Coronary artery (tissue), 2 donors: ENCODE results near the gene ABCB8.

ENCODE experiments used
- DNase-seq: peaks from one replicate; pipeline ENCODE4 v3.0.0-alpha.2; 2017; ENCODE audit warnings: low spot score
- H3K27ac ChIP-seq, 2 donors: fragments of 200-600 bp; sonication (generic); one replicate each; pipeline ENCODE4 v1.5.1; 2016 to 2019
- H3K4me3 ChIP-seq: fragments of 200-600 bp; sonication (generic); 2 replicates; pipeline ENCODE4 v1.5.1; 2016; ENCODE audit warnings: mild to moderate bottlenecking, moderate library complexity
- TF ChIP-seq, protein P1 (sequence below): fragments of 200-600 bp; sonication (generic); IDR thresholded peaks from one replicate; pipeline ENCODE4 v1.5.1; 2019; ENCODE audit warnings: antibody characterized with exemption

ABCB8 gene

DNA sequence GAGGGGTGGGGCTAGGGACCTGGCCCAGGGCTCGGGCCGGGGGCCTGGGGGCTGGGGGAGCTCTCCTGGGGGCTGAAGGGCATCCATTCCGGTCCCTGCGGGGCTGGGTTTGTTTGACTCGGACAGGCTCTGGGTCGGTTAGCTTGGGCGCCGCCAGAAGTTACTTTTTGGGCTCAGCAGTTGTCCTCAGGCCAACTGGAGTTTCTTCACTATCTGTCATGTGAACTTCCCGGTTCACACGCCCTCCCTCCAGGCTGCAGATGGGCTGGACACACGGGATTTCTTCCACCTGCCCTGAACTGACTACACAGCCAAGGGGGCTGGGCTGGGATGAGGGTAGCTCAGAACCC is 34.9 kb downstream of the ABCB8 start:
- DNase-seq = no peak
- peak overlapping the region; percentile 58 to 99 for H3K27ac ChIP-seq
- TF ChIP-seq, protein P1, sequence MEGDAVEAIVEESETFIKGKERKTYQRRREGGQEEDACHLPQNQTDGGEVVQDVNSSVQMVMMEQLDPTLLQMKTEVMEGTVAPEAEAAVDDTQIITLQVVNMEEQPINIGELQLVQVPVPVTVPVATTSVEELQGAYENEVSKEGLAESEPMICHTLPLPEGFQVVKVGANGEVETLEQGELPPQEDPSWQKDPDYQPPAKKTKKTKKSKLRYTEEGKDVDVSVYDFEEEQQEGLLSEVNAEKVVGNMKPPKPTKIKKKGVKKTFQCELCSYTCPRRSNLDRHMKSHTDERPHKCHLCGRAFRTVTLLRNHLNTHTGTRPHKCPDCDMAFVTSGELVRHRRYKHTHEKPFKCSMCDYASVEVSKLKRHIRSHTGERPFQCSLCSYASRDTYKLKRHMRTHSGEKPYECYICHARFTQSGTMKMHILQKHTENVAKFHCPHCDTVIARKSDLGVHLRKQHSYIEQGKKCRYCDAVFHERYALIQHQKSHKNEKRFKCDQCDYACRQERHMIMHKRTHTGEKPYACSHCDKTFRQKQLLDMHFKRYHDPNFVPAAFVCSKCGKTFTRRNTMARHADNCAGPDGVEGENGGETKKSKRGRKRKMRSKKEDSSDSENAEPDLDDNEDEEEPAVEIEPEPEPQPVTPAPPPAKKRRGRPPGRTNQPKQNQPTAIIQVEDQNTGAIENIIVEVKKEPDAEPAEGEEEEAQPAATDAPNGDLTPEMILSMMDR = no peak
- H3K4me3 ChIP-seq = peak overlapping the region; percentile 55

DNA sequence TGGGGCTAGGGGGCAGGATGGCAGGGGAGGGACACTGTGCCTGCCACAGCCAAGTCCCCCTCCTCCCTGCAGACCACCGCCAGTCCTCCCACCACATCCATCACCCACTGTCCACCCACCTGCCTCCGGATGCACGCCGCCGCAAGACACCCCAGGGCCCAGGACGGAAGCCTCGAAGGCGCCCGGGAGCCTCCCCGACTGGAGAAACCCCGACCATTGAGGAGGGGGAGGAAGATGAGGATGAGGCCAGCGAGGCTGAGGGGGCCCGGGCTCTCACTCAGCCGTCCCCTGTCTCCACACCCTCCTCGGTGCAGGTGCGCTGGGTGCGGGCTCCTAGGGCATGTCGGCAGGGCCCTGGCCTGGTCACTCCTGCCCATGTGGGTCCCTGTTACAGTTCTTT is 36.2 kb downstream of the ABCB8 start:
- Histone ChIP-seq H3K27ac (no peak overlapping the region), H3K4me3 (no peak overlapping the region)
- TF ChIP-seq, protein P1 = no peak
- DNase-seq = no peak

DNA sequence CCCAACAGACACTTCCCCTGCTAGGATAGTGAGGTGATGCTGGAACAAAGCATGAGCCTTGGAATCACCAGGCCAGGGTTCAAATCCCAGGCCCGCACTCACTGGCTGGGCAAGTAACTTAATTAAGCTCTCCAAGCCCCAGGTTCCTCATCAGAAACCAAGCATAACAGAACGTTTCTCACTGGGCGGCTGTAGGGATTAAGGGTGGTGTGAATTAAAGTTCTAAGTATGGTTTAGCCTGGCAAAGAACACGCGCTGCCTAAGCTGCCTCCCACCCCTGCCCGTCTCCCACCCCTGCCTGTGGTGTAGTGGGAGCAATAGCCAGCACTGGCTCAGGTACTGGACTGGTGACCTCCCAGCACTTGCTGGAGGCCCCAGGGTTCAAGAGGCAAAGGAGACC is 36.7 kb downstream of the ABCB8 start:
- Histone ChIP-seq H3K27ac (no peak overlapping the region), H3K4me3 (no peak overlapping the region)
- no peak for DNase-seq
- TF ChIP-seq, protein P1 = no peak

- H3K4me3 ChIP-seq = no peak overlapping the region
- DNase-seq = no peak
- H3K27ac ChIP-seq = no peak overlapping the region
- TF ChIP-seq, protein P1 = no peak
These were observed 37.3 kb downstream of the ABCB8 start for GRCh38 chr7:151065516-151065915.

GRCh38 chr7:151066273-151066974 is 38.2 kb downstream of the ABCB8 start:
- TF ChIP-seq, protein P1 = no peak
- no peak for DNase-seq
- Histone ChIP-seq H3K4me3 (no peak overlapping the region), H3K27ac (no peak overlapping the region)

- no peak for DNase-seq
- Histone ChIP-seq H3K4me3 (no peak overlapping the region), H3K27ac (no peak overlapping the region)
- TF ChIP-seq, protein P1 = no peak
These were observed 40.0 kb downstream of the ABCB8 start for GRCh38 chr7:151068069-151068773.
